ENCODE data around the gene SYNC. TPM values are rescaled to one million over a fixed set of nuclear protein-coding genes. Genes with fewer than 3 reads are reported as not detected.

Gene SYNC
- total RNA-seq, 2 experiments from 2014 or later = not detected

Other genes with a start within 250 kb of the SYNC start
- gene ZBTB8B, start 237.7 kb downstream of the SYNC start, total RNA-seq = not detected
- under 1 TPM; 0.21 to 0.35 TPM for gene ZBTB8A, start 163.3 kb downstream of the SYNC start, total RNA-seq
- 10 to 100 TPM; 53.7 to 56.7 TPM for gene ZBTB8OS, start 52.2 kb downstream of the SYNC start, total RNA-seq
- gene RBBP4, start 51.6 kb downstream of the SYNC start, total RNA-seq = 100 to 1,000 TPM; 381 to 409 TPM
- 100 to 1,000 TPM; 293 to 312 TPM for gene YARS1, start 114.6 kb upstream of the SYNC start, total RNA-seq
- 10 to 100 TPM; 26.1 to 31.2 TPM for gene S100PBP, start 114.9 kb upstream of the SYNC start, total RNA-seq
- gene FNDC5, start 168.1 kb upstream of the SYNC start, total RNA-seq = not detected
- gene HPCA, start 183.7 kb upstream of the SYNC start, total RNA-seq = not detected
- gene TMEM54, start 198.6 kb upstream of the SYNC start, total RNA-seq = 1 to 10 TPM in 1 of 2 experiments, under 1 TPM in 1; 0.84 to 1.0 TPM